Measurements from ENCODE around the gene HSFX4.
"Not testable (repeated sequence)": the region's sequence is repeated elsewhere in the genome, so short reads cannot be mapped to it uniquely, and the experiment has no call there.

DNA sequence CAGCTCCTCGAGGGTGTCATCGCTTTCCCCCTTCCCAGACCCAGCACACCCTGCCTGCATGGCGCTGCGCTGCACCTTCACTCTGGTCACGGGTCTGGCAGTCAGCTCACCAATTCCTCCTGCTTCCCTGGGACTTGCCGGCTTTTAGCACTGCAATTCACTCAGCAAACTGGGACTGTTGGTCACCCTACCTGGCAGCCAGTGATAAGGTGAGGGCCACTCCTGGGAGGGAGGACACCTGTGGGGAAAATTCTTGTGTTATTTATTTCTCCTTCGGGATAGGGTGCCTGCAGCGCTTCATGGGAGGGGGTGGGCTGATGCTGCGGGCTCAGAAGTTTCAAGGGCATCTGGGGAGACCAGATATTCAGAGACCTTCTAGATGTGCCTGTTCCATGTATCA lies 16.4 kb downstream of the HSFX4 start:
- not testable (repeated sequence) for TF ChIP-seq POLR2AphosphoS5, CTCF (IDR thresholded peaks at IDR 0.05)
